ENCODE results near the gene AHNAK. TPM values are rescaled to one million over a fixed set of nuclear protein-coding genes. Genes with fewer than 3 reads are reported as not detected.

Gene AHNAK, protein sequence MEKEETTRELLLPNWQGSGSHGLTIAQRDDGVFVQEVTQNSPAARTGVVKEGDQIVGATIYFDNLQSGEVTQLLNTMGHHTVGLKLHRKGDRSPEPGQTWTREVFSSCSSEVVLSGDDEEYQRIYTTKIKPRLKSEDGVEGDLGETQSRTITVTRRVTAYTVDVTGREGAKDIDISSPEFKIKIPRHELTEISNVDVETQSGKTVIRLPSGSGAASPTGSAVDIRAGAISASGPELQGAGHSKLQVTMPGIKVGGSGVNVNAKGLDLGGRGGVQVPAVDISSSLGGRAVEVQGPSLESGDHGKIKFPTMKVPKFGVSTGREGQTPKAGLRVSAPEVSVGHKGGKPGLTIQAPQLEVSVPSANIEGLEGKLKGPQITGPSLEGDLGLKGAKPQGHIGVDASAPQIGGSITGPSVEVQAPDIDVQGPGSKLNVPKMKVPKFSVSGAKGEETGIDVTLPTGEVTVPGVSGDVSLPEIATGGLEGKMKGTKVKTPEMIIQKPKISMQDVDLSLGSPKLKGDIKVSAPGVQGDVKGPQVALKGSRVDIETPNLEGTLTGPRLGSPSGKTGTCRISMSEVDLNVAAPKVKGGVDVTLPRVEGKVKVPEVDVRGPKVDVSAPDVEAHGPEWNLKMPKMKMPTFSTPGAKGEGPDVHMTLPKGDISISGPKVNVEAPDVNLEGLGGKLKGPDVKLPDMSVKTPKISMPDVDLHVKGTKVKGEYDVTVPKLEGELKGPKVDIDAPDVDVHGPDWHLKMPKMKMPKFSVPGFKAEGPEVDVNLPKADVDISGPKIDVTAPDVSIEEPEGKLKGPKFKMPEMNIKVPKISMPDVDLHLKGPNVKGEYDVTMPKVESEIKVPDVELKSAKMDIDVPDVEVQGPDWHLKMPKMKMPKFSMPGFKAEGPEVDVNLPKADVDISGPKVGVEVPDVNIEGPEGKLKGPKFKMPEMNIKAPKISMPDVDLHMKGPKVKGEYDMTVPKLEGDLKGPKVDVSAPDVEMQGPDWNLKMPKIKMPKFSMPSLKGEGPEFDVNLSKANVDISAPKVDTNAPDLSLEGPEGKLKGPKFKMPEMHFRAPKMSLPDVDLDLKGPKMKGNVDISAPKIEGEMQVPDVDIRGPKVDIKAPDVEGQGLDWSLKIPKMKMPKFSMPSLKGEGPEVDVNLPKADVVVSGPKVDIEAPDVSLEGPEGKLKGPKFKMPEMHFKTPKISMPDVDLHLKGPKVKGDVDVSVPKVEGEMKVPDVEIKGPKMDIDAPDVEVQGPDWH (N-terminal part only)
- total RNA-seq (100 to 1,000 TPM in 1 of 2 donors, 10 to 100 TPM in 1; 53.6 to 110 TPM), polyA plus RNA-seq (10 to 100 TPM; 22.6 to 22.7 TPM)

DNA sequence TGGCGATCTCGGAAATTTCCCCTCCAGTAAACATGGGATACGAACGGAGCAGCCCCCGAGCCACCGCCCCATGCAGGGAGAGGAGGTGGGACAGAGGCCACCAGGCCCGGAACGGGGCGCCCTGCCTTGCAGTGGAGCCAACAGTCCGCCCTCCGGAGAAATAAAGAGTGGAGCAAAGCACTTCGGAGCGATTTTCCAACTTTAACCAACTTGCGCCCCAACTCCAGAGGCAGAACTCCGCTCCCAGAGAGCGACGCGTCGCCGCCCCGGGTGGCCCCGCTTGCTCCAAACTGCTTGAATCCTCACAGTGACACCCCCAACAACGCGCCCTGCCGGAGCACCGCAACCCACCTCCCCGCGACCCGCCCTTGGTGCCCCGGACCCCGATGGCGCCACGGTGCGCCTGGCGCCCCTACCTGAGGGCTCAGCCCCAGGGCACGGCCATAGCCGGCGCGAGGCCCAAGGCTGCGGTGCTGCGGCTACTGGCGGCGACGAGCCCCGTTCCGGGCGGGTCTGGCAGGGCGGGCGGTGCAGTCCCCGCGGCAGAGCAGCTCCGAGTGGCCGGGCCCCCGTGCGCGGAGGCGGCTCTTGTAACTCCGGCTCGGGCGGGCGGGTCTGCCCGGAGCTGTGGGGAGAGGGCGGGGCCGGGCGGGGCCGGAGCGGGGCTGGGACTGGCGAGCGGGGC, at the start of gene AHNAK:
AHNAK (minus strand) TSS at position 563 of the 685 bp plus-strand sequence. CDS start 10,708 bp downstream, outside the sequence.
- H3K4me3 ChIP-seq (ENCODE audit: low read depth in 1 of 3, low read length in 3 of 3) = peak within 1 kb of the TSS; percentile 68 to 91 (median 79)
- no peaks in the 10 kb centered on the region for H3K36me3 ChIP-seq (ENCODE audit: control insufficient read depth in 4 of 4, insufficient read depth in 3 of 4, low read depth in 1 of 4, low read length in 3 of 4)
- peaks cover 15 to 74% (median 62%) of the 10 kb centered on the region in 4 donors for H3K4me1 ChIP-seq (ENCODE audit: control insufficient read depth in 4 of 4, insufficient read depth in 4 of 4, low read length in 3 of 4)
- no peaks in the 10 kb centered on the region for H3K27me3 ChIP-seq (ENCODE audit: control insufficient read depth in 4 of 4, insufficient read depth in 4 of 4, low read length in 3 of 4)
- H3K9ac ChIP-seq (ENCODE audit: low read depth in 1 of 2, low read length in 2 of 2) = peak within 1 kb of the TSS; percentile 60 to 89
- H3K9me3 ChIP-seq (ENCODE audit: control insufficient read depth in 4 of 4, low read length in 3 of 4) = no peaks in the 10 kb centered on the region
- TF ChIP-seq HNF4G (IDR thresholded peaks at IDR 0.05) = no peak
- TF ChIP-seq, protein P1, sequence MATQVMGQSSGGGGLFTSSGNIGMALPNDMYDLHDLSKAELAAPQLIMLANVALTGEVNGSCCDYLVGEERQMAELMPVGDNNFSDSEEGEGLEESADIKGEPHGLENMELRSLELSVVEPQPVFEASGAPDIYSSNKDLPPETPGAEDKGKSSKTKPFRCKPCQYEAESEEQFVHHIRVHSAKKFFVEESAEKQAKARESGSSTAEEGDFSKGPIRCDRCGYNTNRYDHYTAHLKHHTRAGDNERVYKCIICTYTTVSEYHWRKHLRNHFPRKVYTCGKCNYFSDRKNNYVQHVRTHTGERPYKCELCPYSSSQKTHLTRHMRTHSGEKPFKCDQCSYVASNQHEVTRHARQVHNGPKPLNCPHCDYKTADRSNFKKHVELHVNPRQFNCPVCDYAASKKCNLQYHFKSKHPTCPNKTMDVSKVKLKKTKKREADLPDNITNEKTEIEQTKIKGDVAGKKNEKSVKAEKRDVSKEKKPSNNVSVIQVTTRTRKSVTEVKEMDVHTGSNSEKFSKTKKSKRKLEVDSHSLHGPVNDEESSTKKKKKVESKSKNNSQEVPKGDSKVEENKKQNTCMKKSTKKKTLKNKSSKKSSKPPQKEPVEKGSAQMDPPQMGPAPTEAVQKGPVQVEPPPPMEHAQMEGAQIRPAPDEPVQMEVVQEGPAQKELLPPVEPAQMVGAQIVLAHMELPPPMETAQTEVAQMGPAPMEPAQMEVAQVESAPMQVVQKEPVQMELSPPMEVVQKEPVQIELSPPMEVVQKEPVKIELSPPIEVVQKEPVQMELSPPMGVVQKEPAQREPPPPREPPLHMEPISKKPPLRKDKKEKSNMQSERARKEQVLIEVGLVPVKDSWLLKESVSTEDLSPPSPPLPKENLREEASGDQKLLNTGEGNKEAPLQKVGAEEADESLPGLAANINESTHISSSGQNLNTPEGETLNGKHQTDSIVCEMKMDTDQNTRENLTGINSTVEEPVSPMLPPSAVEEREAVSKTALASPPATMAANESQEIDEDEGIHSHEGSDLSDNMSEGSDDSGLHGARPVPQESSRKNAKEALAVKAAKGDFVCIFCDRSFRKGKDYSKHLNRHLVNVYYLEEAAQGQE (IDR thresholded peaks at IDR 0.05) = no peak
- TF ChIP-seq FOXA2 (IDR thresholded peaks at IDR 0.05) = no peak
- TF ChIP-seq YY1 (IDR thresholded peaks at IDR 0.05) = no peak
- TF ChIP-seq FOXA1 (IDR thresholded peaks at IDR 0.05) = no peak
- peak; percentile 76 for DNase-seq (ENCODE audit: low spot score)
- peak within 1 kb of the TSS; percentile 72 to 94 for H3K27ac ChIP-seq (ENCODE audit: low read depth in 1 of 2, low read length in 2 of 2)
- under 1% methylated on average over 69 of the region's 69 CpGs for WGBS

DNA sequence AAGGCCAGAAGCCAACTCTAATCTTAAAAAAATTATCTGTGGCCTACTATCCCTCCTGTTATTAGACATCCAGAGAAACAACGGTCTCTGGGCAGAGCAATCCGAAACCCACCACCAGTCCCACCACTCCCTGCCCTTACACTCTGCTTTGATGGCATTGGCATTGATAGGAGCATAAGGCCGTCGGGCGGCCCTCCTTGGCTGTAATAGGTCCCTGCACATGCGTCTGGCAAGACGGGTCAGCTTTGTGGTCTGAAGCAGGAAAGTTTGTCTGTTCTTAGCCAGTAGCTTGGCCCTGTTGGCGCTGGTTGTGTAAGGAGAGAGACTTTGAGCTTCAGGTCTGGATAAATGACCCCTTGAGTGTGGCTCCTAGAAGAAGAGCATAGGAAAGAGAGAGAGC, 48.5 kb upstream of the AHNAK start:
- Histone ChIP-seq H3K36me3 (ENCODE audit: control insufficient read depth in 4 of 4, insufficient read depth in 3 of 4, low read depth in 1 of 4, low read length in 3 of 4) (peaks cover 18 to 43% (median 38%) of the 10 kb centered on the region in 4 donors), H3K4me1 (ENCODE audit: control insufficient read depth in 4 of 4, insufficient read depth in 4 of 4, low read length in 3 of 4) (peaks cover 5 to 26% (median 19%) of the 10 kb centered on the region in 4 donors), H3K4me3 (ENCODE audit: low read depth in 1 of 3, low read length in 3 of 3) (no peak overlapping the region), H3K27me3 (ENCODE audit: control insufficient read depth in 4 of 4, insufficient read depth in 4 of 4, low read length in 3 of 4) (no peaks in the 10 kb centered on the region), H3K9ac (ENCODE audit: low read depth in 1 of 2, low read length in 2 of 2) (no peak overlapping the region), H3K27ac (ENCODE audit: low read depth in 1 of 2, low read length in 2 of 2) (no peak overlapping the region), H3K9me3 (ENCODE audit: control insufficient read depth in 4 of 4, low read length in 3 of 4) (no peaks in the 10 kb centered on the region)
- 93% methylated on average over 8 of the region's 8 CpGs for WGBS
- DNase-seq (ENCODE audit: low spot score) = no peak
- TF ChIP-seq, protein P2, sequence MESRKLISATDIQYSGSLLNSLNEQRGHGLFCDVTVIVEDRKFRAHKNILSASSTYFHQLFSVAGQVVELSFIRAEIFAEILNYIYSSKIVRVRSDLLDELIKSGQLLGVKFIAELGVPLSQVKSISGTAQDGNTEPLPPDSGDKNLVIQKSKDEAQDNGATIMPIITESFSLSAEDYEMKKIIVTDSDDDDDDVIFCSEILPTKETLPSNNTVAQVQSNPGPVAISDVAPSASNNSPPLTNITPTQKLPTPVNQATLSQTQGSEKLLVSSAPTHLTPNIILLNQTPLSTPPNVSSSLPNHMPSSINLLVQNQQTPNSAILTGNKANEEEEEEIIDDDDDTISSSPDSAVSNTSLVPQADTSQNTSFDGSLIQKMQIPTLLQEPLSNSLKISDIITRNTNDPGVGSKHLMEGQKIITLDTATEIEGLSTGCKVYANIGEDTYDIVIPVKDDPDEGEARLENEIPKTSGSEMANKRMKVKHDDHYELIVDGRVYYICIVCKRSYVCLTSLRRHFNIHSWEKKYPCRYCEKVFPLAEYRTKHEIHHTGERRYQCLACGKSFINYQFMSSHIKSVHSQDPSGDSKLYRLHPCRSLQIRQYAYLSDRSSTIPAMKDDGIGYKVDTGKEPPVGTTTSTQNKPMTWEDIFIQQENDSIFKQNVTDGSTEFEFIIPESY (IDR thresholded peaks at IDR 0.05) = no peak
- no peak for TF ChIP-seq FOXA1 (IDR thresholded peaks at IDR 0.05)
- TF ChIP-seq, protein P3, sequence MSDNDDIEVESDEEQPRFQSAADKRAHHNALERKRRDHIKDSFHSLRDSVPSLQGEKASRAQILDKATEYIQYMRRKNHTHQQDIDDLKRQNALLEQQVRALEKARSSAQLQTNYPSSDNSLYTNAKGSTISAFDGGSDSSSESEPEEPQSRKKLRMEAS (IDR thresholded peaks at IDR 0.05) = no peak
- no peak for TF ChIP-seq HNF4G (IDR thresholded peaks at IDR 0.05)
- no peak for TF ChIP-seq RAD21 (IDR thresholded peaks at IDR 0.05)
- no peak for TF ChIP-seq FOXA2 (IDR thresholded peaks at IDR 0.05)
- TF ChIP-seq, protein P1 (IDR thresholded peaks at IDR 0.05) = no peak
- no peak for TF ChIP-seq SP1 (IDR thresholded peaks at IDR 0.05)
- TF ChIP-seq, protein P4, sequence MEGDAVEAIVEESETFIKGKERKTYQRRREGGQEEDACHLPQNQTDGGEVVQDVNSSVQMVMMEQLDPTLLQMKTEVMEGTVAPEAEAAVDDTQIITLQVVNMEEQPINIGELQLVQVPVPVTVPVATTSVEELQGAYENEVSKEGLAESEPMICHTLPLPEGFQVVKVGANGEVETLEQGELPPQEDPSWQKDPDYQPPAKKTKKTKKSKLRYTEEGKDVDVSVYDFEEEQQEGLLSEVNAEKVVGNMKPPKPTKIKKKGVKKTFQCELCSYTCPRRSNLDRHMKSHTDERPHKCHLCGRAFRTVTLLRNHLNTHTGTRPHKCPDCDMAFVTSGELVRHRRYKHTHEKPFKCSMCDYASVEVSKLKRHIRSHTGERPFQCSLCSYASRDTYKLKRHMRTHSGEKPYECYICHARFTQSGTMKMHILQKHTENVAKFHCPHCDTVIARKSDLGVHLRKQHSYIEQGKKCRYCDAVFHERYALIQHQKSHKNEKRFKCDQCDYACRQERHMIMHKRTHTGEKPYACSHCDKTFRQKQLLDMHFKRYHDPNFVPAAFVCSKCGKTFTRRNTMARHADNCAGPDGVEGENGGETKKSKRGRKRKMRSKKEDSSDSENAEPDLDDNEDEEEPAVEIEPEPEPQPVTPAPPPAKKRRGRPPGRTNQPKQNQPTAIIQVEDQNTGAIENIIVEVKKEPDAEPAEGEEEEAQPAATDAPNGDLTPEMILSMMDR (IDR thresholded peaks at IDR 0.05; ENCODE audit: low read depth, low read length, missing input control) = no peak
- TF ChIP-seq GABPA (IDR thresholded peaks at IDR 0.05 in 1 of 2, conservative IDR thresholded peaks at IDR 0.05 in 1 of 2) = no peak
- TF ChIP-seq HNF4A (conservative IDR thresholded peaks at IDR 0.05) = no peak
- TF ChIP-seq, protein P5, sequence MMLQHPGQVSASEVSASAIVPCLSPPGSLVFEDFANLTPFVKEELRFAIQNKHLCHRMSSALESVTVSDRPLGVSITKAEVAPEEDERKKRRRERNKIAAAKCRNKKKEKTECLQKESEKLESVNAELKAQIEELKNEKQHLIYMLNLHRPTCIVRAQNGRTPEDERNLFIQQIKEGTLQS (IDR thresholded peaks at IDR 0.05) = no peak
